Globus pallidus (tissue), 1 donor: ENCODE data around the gene IDE.
"Not testable (repeated sequence)": the region's sequence is repeated elsewhere in the genome, so short reads cannot be mapped to it uniquely, and the experiment has no call there.

ENCODE experiments used
- DNase-seq: peaks from one replicate; pipeline ENCODE4 v3.0.0-alpha.2; 2015; ENCODE audit warnings: low spot score

Gene IDE

DNA sequence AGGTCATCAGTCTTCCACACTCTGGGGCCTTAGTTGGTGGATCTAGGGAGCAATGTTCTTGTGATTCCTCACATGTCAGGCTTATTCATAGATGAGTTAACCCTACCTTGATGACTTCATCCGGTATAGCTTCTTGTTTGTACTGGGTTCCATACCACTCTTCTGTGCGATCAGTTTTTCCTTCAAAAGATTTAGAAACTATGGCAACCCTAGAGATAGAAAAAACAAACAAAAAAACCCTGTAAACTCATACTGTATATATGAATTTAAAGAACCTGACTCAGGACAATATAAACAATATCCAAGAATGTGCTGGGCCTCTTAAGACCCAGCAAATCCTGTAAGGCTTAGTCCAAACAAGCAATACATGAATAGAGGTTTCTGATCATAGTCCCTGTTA is 83.5 kb downstream of the IDE start:
- no peak for DNase-seq

DNA sequence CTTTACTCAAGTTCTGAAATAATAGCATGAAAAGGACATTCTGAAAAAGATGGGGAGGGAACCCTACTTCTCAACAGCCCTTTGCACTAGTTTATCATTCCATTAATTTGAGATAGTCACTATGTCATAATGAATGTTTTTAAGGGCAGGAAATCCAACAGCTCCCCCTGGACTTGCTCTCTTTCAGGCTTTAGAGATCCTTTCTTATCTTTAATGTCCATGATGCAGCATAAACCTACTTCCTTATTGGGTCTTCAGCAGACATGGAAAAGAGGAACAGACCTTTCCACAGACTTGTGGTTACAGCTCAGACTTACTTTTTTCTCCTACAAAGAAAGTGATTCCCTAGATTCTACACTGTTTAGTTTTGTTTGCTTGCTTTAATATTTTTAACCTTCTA is 87.3 kb downstream of the IDE start:
- DNase-seq: peak; percentile 28

DNA sequence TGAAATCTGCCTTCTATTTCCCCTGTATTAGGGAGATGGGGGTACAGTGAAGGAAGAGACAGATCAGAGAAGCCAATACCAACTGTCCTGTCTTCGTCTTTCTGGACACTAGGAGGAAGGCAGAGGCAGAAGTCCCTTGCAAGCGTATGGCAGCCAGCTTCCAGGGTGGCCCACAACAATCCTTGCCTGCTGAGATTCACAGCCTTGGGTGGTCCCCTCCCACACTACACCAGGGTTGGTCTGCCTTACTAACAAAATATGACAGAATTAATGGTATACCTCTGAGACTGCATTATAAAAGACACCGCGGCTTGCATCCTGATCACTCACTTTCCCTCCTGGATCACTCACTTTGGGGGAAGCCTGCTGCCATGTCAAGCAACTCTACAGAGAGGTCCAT is 90.4 kb downstream of the IDE start:
- no peak for DNase-seq

DNA sequence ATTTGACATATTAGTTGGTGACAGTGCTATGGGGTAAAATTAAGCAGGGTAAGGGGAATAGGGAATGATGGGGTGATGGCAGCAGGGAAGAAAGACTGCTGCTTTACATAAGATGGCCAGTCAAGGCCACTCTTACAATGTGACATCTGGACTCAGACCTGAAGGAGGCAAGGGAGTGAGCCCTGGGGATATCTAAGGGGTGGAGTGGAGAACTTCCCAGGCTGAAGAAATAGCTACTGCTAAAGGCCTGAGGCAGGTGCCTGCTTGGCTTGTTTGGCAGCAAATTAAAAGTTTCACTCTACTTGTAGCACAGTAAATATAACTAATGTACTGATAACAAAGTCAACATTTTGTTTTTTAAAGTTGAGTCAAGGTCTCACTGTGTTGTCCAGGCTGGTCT is 93.5 kb downstream of the IDE start:
- no peak for DNase-seq

DNA sequence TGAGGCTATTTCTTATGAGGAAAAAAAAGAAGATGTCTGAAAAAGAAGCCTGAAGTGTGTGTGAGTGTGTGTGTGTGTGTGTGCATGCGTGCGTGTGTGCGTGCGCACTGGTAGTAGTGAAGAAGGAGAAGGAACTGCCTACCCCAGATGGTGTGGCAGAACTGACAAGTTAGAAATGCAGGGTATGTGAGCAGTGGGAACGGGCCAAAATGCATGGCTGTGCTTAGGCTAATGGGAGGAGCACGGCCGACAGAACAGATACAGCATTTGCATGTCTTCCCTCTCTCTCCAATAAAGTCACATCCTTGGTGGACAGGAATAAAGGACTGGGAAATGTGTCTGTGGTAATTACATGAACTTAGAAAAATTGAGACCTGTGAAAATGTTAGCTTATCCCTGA is 94.3 kb downstream of the IDE start:
- DNase-seq: no peak

DNA sequence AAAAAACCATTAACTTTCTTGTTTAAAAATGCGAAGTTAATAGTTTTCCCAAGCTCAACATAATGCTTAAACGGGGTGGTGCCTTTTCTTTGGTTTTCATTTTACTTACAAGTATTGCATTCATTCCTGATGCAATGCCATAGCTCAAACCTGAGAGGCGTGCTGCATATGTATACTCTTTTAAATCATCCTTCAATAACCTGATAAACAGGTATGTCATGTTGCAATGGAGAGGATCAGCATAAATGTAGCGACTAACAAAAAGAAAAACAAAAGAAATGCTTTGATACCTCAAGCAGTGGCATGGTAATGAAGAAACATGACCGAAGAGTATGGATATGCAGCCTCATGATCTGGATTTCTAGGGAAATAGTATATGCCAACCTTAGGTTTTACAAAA is 95.4 kb downstream of the IDE start:
- DNase-seq: no peak

DNA sequence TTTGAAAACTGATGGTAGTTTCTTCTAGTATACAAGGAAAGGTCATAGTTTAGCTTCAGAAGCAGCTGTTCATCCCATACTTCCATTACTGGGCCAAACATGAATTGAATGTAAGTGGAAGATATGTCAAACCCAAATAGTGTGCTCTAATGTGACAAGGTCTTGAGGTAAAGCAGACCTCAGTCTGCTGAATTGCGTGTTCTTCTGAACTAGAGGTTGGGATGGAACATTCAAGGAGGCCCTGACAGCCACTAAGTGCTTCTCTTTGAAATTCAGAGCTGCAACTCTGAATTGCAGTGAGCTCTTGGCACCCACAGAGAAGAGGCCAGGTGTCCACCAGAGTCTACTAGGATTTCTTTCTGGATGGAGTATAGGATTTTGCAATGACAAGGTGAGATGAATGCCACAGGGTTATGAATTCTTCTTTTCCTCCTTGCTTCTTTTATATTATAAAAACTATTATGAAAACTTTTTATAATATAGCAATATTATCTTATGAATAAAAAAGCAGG is 98.5 kb downstream of the IDE start:
- no peak for DNase-seq

DNA sequence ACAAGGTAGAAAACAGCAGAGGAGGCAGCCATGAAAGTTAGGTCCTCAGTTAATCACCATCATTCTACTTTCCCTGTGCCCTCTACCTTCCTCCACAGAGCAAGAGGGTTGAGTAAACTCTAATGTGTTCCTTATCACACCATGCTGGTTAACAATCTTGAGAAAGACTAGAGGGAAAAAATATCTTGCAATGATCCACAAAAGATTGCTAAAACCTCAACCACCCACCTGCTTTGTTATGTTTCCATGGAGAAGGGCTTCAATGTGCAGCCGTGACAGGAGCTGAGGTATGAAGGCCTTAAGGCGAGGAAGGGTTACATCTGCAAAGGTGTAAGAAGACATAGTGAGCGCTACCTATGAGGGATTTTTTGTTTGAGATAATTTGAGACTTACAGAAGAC is 103.9 kb downstream of the IDE start:
- DNase-seq: no peak

DNA sequence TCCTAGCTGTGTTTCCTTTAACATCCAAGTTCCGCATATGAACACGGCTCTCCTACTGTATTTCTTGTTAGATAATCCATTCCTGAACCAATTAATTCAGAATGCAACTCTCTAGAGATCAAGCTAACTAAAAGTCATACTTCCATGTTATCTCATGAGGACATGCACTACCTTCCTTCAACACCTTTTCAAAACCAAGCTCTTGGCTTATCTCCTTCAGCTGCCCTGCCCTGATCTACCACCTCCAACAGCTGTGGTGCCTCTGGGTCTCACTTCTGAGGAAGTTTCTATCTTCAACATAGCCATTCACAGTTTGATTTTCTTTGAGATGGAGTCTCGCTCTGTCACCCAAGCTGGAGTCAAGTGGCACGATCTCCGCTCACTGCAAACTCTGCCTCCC is 109.5 kb downstream of the IDE start:
- no peak for DNase-seq

DNA sequence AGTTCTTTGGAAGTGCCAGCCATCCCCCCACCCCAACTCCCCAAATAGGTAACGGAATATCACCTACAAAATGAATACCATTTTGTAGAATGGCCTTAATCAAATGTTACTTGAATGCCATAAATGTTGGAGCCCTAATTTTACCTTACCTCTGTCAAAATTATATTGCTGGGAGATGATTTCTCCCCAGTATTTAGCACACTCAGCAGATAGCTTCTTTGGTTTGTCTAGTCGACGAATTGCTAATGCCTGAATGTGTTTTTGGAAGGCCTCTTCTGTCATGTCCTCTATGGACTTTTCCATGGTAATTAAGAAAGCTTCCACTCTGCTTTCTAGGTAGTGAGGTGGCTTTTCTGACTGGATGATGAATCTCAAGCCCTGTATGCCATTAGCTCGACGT is 110.3 kb downstream of the IDE start:
- no peak for DNase-seq

DNA sequence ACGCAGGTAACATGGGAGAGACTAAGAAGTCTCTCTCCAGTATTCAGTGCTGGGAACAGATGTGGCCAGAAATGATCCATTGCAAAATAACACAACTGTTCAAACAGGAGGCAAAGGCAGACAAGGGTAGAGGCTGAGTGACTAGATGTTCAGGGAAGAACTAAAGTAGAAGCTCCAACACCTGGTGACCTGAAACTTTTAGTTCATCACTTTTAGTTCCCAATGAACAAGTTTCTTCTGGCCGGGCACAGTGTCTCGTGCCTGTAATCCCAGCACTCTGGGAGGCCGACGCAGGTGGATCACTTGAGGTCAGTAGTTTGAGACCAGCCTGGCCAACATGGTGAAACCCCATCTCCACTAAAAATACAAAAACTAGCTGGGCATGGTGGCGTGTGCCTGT is 118.9 kb downstream of the IDE start:
- DNase-seq: not testable (repeated sequence)

DNA sequence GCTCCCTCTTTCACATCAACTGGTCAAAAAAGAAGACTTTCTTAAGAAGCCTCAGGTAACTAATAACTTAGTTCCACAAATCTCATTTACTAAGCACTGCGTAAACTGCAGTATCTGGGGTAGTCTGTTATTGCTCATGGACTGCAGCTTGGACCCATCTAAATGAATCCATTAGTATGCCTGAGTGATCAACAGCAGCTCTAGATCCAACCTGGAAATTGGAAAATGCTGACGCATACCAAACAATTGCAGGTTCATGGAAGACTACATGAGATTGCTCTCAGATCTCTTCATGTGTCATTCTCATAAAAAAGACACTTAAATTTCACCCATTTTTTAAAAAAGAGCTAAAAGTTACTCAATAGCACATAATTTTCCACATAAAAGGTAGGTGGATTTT is 121.6 kb downstream of the IDE start:
- DNase-seq: no peak

DNA sequence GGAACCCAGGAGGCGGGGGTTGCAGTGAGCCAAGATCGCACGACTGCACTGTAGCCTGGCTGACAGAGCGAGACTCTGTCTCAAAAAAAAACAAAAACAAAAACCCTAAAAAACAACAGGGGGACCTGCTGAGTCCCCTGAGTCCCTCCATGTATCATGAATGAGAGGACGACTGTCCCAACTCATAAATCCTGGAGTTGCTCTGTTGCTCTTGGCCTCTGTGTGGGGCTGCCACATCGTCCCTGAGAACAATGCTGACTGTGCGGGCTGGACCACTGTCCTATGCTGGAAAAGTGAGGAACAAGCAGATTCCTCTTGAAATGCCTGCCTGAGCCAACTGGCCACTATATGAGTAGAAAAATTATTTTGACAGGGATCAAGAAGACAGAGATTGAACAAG is 122.5 kb downstream of the IDE start:
- no peak for DNase-seq

DNA sequence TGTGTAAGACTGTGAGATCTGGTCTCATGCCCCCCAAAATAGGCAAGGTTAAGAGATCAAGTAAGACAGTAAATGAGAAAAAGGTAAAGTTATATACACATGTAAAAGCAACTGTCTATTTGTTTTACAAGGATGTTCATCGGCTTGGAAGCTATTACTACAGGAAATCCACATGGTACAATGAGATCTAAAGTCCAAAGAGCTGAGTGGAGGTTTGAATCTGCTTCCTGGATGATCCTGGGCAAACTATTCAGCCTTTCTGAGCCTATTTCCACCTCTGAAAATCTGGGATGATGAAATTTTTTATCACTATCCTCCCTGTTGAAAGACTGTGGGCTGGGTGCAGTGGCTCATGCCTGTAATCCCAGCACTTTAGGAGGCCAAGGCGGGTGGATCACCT is 123.0 kb downstream of the IDE start:
- DNase-seq: no peak

DNA sequence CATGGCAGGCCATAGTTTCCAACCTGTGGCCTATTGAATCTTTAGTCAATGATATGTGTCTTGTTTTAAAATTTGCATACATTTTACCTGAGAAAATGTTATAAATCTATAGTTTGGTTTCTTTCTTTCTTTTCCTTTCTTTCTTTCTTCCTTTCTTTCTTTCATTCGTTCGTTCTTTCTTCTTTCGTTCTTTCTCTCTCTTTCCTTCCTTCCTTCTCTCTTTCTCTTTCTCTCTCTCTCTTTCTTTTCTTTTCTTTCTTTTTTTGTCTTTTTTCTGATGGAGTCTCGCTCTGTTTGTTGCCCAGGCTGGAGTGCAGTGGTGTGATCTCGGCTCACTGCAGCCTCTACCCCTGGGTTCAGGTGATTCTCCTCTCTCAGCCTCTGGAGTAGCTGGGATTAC is 133.3 kb downstream of the IDE start:
- no peak for DNase-seq

DNA sequence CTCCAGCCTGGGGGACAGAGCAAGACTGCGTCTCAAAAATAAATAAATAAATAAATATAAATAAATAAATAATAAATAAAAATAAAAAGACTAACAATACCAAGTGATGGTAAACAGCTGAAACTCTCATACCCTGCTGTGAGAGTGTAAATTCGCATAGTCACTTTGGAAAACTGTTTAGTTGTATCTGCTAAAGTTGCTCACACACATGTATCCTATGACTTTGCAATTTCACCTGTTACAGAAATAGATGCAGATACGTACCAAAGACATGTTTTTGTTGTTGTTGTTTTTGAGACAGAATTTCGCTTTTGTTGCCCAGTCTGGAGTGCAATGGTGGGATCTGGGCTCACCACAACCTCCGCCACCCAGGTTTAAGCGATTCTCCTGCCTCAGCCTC is 135.7 kb downstream of the IDE start:
- DNase-seq: no peak

DNA sequence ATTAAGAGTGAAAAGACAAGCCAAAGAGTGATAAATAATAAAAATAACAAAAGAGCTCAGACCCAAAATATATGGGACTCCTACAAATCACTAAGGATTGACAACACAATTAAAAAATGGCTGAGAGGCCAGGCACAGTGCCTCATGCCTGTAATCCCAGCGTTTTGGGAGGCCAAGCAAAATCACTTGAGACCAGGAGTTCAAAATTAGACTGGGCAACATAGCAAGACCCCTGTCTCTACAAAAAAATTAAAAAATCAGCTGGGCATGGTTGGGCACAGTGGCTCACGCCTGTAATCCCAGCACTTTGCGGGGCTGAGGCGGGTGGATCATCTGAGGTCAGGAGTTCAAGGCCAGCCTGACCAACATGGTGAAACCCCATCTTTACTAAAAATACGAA is 137.3 kb downstream of the IDE start:
- no peak for DNase-seq

DNA sequence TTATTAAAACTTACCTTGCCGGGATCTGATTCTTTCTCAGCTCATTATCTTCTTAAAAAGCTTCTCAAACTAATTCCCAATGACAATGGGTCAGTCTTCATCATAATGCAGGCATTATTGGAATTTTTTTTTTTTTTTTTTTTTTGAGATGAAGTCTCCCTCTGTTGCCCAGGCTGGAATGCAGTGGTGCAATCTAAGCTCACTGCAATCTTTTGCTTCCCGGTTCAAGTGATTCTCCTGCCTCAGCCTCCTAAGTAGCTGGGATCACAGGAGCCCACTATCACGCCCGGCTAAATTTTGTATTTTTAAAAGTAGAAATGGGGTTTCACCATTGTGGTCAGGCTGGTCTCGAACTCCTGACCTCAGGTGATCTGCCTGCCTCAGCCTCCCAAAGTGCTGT is 137.8 kb downstream of the IDE start:
- DNase-seq: not testable (repeated sequence)

DNA sequence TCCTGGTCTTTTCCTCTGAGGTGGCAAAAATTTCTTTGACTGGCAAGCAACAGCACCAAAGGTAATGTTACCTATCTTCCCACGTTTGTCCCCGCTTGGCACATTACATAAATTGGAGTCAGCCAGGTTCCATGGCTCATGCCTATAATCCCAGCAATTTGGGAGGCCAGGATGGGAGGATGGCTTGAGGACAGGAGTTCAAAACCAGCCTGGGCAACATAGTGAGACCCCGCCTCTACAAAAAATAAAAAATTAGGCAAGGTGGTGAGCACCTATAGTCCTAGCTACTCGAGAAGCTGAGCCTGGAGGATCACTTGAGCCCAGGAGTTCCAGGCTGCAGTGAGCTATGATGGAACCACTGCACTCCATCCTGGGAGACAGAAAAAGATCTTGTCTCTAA is 139.5 kb downstream of the IDE start:
- no peak for DNase-seq

DNA sequence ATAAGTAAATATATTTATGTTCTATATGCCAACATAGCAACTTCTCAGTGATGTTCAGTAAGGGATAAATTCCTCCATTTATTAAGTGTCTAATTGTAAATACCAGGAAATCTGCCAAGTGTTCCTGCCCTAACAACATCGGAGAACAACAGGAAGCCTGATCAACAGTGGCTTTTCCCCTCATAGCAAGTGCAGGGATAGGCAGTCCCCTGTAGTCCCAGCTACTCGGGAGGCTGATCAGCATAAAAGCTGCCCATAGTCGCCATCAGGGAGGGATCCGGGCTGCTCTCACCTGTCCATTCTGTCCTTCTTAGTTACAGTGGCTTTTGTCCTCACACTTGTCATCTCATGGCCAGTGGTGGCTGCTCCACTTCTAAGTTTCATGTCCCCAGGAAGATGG is 141.3 kb downstream of the IDE start:
- no peak for DNase-seq

DNA sequence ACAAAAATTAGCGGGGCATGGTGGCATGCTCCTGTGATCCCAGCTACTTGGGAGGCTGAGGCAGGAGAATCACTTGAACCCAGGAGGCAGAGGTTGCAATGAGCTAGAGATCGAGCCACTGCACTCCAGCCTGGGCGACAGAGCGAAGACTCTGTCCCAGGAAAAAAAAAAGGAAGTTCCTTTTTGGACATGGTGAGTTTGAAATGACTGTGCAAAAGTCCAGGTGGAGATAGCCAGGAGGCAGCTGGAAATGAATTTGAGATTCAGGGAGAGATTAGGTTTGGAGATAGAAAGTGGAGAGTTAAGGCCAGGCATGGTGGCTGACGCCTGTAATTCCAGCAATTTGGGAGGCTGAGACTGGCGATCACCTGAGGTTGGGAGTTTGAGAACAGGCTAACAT is 143.8 kb downstream of the IDE start:
- DNase-seq: no peak

DNA sequence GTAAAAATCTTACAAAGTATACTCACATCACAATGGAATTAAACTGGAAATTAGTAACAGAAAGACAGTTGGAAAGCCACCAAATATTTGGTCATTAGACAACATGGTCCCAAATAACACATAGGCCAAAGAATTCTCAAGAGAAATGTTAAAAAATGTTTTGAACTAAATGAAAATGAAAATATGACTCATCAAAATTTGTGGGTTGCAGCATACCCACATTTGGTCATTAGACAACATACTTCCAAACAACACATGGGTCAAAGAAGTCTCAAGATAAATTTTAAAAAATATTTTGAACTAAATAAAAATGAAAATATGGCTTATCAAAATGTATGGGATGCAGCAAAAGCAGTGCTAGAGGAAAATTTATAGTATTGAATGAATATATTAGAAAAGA is 152.3 kb downstream of the IDE start:
- DNase-seq: no peak

DNA sequence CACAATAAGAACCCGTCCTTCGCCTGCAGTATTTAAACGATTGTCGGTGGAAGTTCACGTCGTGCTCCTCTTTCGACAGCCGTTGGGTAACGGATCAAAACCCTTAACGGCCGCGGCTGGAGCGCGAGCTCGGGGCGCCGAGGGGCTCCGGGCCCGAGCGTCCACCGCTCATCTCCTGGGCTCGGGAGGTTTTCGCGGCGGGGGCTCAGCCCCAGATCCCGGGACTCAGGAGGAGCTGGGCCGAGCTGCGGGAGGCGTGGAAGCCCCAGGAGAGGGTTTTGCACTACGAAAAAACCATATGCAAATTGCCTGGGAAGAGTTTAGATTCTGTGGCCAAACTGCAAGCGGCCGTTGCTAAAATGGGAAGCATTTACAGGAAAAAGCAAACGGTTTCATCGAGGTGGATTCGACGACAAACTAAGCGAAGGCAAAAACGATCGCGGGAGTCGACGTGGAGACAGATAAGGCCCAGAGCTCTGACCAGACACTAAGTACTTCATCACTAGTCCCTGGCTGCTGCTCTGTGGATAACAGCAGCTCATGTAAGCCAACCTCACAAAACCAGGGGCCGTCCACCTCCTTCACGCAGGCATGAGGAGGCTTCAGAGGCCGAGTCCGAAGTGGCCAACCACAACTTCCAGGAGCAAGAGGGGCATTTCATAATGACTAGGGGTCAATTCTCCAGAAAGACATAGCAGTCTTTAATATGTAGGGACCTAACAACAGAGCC is 153.2 kb downstream of the IDE start:
- no peak for DNase-seq

DNA sequence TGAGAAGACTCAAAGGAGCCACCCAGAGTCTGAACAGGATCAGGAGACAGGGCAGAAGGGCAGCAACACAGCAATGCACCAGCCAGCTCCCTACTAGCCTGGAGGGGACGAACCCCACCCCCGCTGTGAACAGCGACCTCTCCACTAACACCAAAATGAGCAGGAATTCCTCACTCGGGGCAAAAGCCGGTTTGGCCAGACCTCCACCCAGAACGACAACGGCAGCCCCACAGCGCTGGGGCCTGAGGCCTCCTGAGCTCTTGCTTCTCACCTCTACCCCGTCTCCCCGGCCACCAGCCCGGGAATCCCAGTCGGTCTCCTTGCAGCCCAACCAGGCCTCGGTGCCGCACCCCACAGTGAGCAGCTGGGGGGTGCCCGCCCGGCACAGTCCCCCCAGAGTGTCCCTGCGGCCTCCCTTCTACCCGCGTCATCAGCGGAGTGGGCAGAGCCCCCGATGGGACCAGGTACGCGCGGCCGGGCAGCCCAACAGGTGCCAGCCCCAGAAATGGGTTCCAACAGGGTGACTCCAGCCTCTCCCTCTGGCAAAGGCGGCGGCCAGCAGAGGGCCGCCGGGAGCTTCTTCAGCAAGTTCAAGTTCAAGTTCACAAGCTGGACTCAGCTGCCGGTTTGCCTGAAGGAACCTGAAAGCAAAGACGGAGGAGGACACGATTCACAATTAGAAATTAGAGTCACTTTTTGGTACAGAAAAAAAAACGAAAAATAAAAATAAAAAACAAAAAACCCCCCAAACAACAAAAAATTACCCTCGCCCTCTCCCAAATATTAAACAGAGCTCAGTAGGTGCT is 153.9 kb downstream of the IDE start:
- DNase-seq: no peak
